Mammary epithelial cell (primary cell): ENCODE results near the gene RAVER1.

Source experiments
- CTCF ChIP-seq, 2 donors: IDR thresholded peaks in 1 of 2; conservative IDR thresholded peaks in 1 of 2; 2 replicates each; pipeline ENCODE4 v1.5.1; 2011 to 2012; ENCODE audit warnings: inconsistent platforms in 2 of 2, low read length in 2 of 2, mild to moderate bottlenecking in 2 of 2, control low read depth in 1 of 2, low read depth in 1 of 2; ENCODE audit not compliant: insufficient read depth in 1 of 2; ENCODE audit errors: extremely low read depth in 1 of 2
- EZH2 ChIP-seq: IDR thresholded peaks from 2 replicates; pipeline ENCODE4 v1.6.1; 2012; ENCODE audit warnings: low read length, inconsistent platforms, borderline replicate concordance

GRCh38 chr19:10274589-10274988 lies 58.7 kb downstream of the RAVER1 start:
- TF ChIP-seq CTCF (conservative IDR thresholded peaks at IDR 0.05 in 1 of 2, IDR thresholded peaks at IDR 0.05 in 1 of 2; ENCODE audit: extremely low read depth in 1 of 2, insufficient read depth in 1 of 2, low read depth in 1 of 2, low read length in 2 of 2), result no peak
- TF ChIP-seq EZH2, result no peak
